ENCODE data around the gene NKAIN1. TPM values are rescaled to one million over a fixed set of nuclear protein-coding genes. Genes with fewer than 3 reads are reported as not detected.

NKAIN1 gene
- polyA plus RNA-seq, 1 donor (not counting 4 experiments of a cell fraction or from before 2014, with no cell fraction given), result not detected

- TF ChIP-seq EZH2 (IDR thresholded peaks at IDR 0.05; ENCODE audit: low read length) (no peak), CTCF (optimal IDR thresholded peaks at IDR 0.05 in 1 of 3, IDR thresholded peaks at IDR 0.05 in 1 of 3, conservative IDR thresholded peaks at IDR 0.05 in 1 of 3; ENCODE audit: extremely low read depth in 1 of 3, insufficient read depth in 2 of 3, low read length in 3 of 3) (no peak)
- Histone ChIP-seq H3K4me1 (ENCODE audit: control insufficient read depth, extremely low read depth, insufficient read depth, low read length) (no peaks in the 10 kb centered on the region), H3K36me3 (ENCODE audit: control insufficient read depth in 2 of 2, extremely low read depth in 1 of 2, insufficient read depth in 2 of 2, low read length in 2 of 2) (no peaks in the 10 kb centered on the region), H4K20me1 (ENCODE audit: control insufficient read depth, extremely low read depth, insufficient read depth, low read length) (no peaks in the 10 kb centered on the region), H3K27me3 (ENCODE audit: control insufficient read depth, extremely low read depth, insufficient read depth, low read length) (no peaks in the 10 kb centered on the region), H3K9me1 (ENCODE audit: control insufficient read depth, extremely low read depth, insufficient read depth, low read length) (no peaks in the 10 kb centered on the region), H3K9ac (ENCODE audit: control insufficient read depth, extremely low read depth, insufficient read depth, low read length) (no peak overlapping the region), H3K4me2 (ENCODE audit: control insufficient read depth, extremely low read depth, insufficient read depth, low read depth, low read length) (no peak overlapping the region), H3K79me2 (ENCODE audit: control insufficient read depth, insufficient read depth, low read length) (no peaks in the 10 kb centered on the region), H2AFZ (ENCODE audit: control insufficient read depth, low read length) (no peak overlapping the region), H3K4me3 (ENCODE audit: control insufficient read depth in 2 of 3, extremely low read depth in 1 of 3, insufficient read depth in 2 of 3, low read depth in 1 of 3, low read length in 3 of 3) (no peak overlapping the region), H3K27ac (ENCODE audit: control insufficient read depth, insufficient read depth, low read length) (no peak overlapping the region), H3K9me3 (ENCODE audit: control insufficient read depth, low read depth, low read length) (peaks cover 2% of the 10 kb centered on the region)
- dilution Hi-C loops (cut with MboI; ENCODE audit: extremely low pct_ligation_motif_present, low sequenced_read_pairs), result no loop called here
- no peak for DNase-seq (ENCODE audit: low read depth, low spot score)
- no peak for FAIRE-seq
Observed at GRCh38 chr1:31208361-31208945, 31.2 kb downstream of the NKAIN1 start.

- Histone ChIP-seq H3K9me3 (ENCODE audit: control insufficient read depth, low read depth, low read length) (peaks cover 2% of the 10 kb centered on the region), H2AFZ (ENCODE audit: control insufficient read depth, low read length) (no peak overlapping the region), H3K4me2 (ENCODE audit: control insufficient read depth, extremely low read depth, insufficient read depth, low read depth, low read length) (no peak overlapping the region), H3K9me1 (ENCODE audit: control insufficient read depth, extremely low read depth, insufficient read depth, low read length) (no peaks in the 10 kb centered on the region), H3K27me3 (ENCODE audit: control insufficient read depth, extremely low read depth, insufficient read depth, low read length) (no peaks in the 10 kb centered on the region), H4K20me1 (ENCODE audit: control insufficient read depth, extremely low read depth, insufficient read depth, low read length) (no peaks in the 10 kb centered on the region), H3K36me3 (ENCODE audit: control insufficient read depth in 2 of 2, extremely low read depth in 1 of 2, insufficient read depth in 2 of 2, low read length in 2 of 2) (no peaks in the 10 kb centered on the region), H3K4me3 (ENCODE audit: control insufficient read depth in 2 of 3, extremely low read depth in 1 of 3, insufficient read depth in 2 of 3, low read depth in 1 of 3, low read length in 3 of 3) (no peak overlapping the region), H3K9ac (ENCODE audit: control insufficient read depth, extremely low read depth, insufficient read depth, low read length) (no peak overlapping the region), H3K79me2 (ENCODE audit: control insufficient read depth, insufficient read depth, low read length) (no peaks in the 10 kb centered on the region), H3K4me1 (ENCODE audit: control insufficient read depth, extremely low read depth, insufficient read depth, low read length) (no peaks in the 10 kb centered on the region), H3K27ac (ENCODE audit: control insufficient read depth, insufficient read depth, low read length) (no peak overlapping the region)
- dilution Hi-C loops (cut with MboI; ENCODE audit: extremely low pct_ligation_motif_present, low sequenced_read_pairs), result no loop called here
- TF ChIP-seq EZH2 (IDR thresholded peaks at IDR 0.05; ENCODE audit: low read length) (no peak), CTCF (optimal IDR thresholded peaks at IDR 0.05 in 1 of 3, IDR thresholded peaks at IDR 0.05 in 1 of 3, conservative IDR thresholded peaks at IDR 0.05 in 1 of 3; ENCODE audit: extremely low read depth in 1 of 3, insufficient read depth in 2 of 3, low read length in 3 of 3) (no peak)
- FAIRE-seq (no peak), DNase-seq (ENCODE audit: low read depth, low spot score) (no peak)
Observed at GRCh38 chr1:31207569-31207968, 32.1 kb downstream of the NKAIN1 start.
